LoVo (cell line): ENCODE results near the gene KCNQ1OT1.

Experiments used
- DNase-seq: peaks from one replicate; pipeline ENCODE4 v3.0.0-alpha.2; 2016; ENCODE audit warnings: low spot score

The KCNQ1OT1 gene

DNA sequence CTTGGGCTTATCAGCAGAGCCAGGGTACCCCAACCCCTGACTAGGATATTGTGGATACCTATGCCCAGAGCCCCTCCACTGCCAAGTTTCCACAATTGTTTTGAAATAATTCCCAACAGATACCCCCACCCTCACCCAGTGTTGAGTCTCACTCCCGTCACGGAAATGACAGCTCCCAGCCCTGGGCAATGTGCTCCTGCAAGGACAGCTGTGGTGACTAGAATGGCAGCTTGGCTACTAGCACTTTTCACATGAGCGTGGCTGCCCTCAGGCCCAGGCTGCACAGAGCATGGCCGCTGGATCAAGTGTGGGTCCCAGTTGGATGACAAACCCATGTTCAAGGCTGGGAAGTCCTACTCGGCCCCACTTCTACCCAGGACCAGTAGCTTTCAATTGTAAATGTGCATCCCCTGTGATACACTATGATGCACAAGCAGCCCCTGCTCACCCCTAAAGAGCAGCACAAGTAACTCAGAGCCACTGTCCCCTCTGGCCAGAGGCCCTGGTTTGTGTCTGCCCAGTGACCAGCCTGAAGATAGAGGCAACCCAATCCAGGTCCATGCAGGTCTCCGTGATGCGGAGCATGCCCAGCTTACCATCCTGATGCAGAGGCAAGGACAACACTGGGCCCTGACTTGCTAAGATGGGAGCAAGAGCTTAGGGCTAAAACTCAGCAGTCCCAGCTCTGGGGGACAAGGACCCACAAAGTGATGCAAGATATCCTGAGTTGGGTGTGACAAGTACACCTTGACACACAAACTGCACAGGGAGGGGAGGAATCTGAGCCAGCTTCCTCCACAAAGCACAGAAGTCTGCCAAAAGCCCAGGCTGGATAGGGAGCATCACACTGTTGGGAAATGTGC lies 13.2 kb downstream of the KCNQ1OT1 start:
- DNase-seq, result no peak

DNA sequence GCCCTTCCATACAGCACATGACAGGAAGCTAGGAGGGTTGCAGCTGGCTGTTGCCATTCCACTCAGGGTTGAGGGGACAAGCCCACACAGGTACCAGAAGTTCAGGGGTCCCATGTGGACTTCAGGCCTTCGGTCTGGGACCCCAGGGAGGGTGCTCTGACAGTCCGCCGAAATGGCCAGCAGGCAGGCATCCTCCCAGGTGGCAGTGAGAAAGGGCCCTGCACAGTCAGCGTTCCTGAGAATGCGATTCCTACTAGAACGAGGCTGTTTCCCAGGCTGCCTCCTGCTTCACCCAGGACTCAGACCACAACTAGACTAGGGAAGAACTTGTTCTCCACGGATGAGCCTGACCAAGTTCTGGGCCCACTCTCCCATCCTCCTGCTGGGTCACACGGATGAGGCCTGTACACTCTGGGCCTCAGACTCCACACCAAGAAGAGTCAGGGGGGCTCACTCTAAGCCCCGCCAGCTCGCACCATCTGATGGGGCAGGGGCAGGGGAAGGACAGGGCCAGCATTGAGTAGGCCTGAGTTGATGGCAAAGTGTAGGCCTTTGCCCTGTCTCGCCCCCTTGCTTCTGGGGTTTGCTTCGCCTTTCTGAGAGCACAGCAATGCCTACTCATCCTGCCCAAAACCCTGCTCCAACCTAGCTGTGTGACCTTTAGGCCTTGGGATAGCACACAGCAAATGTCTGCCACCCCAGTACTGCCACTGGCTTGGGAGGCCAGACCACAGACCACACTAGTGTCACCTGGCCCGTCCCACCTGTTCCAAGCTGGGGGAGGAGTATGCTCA lies 14.0 kb downstream of the KCNQ1OT1 start:
- no peak for DNase-seq

DNA sequence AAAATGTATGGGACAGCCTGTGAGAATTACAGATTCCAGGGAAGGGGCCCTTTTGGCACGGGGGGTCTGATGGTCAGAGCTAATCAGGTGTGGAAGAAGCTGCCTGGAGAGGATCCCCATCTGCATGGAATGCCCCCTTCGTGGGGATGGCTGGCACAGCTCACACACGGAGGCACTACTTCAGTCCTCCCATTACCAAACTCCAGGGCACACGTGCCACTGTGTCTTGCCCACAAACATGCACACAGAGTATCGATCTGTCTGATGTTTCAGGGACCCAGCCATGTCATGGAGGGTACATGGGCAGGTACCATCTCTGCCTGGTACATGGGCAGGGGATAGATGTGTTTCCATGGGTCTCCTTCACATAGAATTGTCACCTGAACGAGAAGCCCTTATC lies 14.7 kb downstream of the KCNQ1OT1 start:
- no peak for DNase-seq

DNA sequence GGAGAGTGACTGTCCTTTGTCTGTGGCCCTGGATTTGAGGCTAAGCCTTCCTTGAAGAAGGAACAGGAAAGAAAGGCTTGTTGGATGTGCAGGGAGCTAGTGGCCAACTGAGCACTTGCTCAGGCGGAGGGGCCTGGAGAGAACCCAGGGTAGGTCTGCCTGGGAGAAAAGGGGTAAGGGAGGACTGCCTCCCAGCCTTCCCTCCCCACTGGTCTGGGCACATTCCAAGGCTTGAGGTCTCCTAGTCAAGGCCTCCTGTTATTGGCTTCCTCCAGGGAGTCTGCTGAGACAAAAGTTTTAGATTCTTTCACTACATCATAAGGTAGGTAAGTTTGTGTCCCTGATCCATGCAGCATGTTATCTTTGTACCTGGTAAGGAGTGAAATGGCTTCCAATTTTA lies 15.2 kb downstream of the KCNQ1OT1 start:
- no peak for DNase-seq

DNA sequence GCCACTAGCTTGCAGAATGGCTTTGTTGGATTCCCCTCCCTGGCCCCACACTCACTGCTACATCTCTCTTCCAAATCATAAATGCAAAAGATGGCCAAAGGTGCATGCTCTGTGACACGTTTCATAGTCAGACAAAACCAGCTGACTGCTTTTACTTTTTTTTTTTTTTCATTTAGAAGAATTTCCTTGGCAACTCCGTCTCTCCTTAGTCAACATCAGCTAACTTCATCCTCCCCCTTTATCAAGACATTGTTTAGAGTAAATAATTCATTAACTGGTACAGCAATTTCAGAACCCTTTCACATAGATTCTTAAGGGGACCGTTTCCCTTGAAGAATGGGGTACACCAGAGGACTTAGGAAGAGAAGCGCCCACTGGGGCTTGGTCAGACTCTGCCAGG lies 16.0 kb downstream of the KCNQ1OT1 start:
- no peak for DNase-seq

DNA sequence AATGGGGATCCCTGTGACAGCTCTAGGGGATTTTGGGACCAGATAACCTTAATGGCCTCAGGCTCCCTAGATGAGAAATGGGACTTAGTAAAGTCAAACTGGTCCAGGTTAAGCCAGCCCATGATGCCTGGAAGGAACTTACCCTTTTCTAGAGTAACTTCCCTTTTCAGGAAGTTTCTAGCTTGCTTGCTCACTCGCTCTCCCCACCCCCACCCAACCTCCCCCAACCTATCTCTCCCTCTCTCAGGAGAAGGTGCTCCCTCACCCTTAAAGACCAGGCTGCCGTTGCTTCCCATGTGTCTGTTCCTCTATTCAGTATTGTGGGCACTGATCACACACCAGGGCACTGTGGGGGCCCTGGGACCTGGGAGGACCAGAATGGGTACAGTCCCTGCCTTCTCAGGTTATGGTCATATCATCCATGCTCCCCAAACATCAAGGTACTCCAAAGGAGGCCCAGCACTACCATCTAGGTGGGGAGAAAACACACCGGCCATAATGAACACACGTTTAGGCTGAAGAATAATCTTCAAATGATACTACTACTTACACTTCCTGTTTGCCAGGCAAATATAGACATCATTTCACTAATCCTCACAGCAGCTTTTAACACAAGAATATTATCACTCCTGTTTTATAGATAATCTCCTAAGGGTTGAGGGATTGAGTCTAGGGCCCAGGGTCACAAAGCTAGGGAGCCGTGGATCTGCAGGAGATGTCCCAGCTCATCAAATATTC lies 18.2 kb downstream of the KCNQ1OT1 start:
- no peak for DNase-seq

DNA sequence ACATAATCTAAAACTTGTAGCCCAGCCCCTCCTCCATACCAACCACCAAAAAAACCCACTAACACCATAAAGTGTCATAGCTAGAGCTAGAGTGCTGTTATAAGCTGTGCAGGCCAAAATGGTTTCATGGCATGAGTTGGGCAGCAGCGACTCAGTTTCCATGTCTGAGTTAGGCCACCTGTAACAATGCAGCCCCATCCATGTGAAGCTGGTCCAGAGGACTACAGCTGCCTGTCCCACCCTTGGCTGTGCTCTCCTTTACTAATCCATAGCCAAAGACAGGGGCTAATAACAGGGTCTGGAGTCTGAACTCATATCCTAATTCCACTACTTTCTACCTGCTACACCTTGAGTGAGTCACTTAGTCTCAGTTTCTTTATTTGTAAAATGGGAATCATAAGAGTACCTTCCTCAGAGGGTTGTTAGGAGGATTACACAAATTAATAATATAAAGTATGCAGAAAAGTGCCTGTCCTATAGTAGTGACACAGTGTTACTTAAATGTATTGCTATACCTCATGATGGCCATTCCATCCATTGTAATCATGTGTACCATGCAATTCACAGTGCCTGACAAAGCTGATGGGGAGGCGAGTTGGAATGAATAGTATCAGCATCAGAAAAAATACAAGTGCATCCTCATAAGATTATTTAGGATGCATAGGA lies 20.6 kb downstream of the KCNQ1OT1 start:
- DNase-seq, result no peak

GRCh38 chr11:2678396-2678795 lies 21.4 kb downstream of the KCNQ1OT1 start:
- no peak for DNase-seq

DNA sequence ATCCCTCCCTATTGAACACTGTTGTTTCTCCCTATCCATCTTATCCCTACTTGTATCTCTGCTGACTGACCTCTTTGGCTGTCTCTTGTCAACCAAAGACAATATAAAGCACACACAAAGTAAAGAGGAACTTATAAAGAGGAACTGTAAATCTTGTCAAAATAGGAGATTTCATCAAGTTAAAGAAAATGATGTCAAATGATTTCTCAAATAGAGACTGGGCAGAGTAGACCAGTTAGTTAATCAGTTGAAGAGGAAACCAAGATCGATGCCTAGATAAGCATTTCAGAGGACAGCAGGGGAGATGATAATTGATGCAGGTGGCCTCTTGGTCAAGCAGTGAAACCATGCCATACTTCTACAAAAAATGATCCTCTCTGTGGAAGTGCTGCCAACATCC lies 22.7 kb downstream of the KCNQ1OT1 start:
- DNase-seq, result no peak

GRCh38 chr11:2675540-2675939 lies 24.3 kb downstream of the KCNQ1OT1 start:
- no peak for DNase-seq

DNA sequence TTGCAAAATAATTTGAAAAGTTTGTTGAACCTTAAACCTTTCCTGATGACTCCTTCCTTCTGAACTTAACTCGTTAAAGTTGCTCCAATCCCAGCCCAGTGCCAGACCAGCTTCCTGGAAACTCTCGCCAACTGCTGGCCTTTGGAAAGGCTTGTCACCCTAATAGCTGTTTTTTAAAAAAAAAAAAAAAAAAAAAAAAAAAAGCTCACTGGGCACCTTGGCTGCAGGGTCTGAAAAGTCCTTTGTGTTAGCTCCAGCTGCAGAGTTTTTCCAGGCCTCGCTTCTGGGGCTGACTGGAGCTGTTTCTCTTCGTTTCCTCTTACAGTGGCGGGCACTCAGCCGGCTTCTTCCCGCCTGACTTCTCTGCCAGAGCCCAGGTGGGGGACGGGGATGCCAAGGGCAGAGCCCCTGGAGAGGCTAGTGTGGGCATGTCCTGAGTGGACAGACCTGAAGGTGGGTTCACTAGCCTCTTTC lies 25.1 kb downstream of the KCNQ1OT1 start:
- no peak for DNase-seq

GRCh38 chr11:2673871-2674471 lies 25.8 kb downstream of the KCNQ1OT1 start:
- no peak for DNase-seq

- DNase-seq, result no peak
Measured at GRCh38 chr11:2673250-2673610, 26.6 kb downstream of the KCNQ1OT1 start.

GRCh38 chr11:2672553-2673249 lies 27.1 kb downstream of the KCNQ1OT1 start:
- no peak for DNase-seq

DNA sequence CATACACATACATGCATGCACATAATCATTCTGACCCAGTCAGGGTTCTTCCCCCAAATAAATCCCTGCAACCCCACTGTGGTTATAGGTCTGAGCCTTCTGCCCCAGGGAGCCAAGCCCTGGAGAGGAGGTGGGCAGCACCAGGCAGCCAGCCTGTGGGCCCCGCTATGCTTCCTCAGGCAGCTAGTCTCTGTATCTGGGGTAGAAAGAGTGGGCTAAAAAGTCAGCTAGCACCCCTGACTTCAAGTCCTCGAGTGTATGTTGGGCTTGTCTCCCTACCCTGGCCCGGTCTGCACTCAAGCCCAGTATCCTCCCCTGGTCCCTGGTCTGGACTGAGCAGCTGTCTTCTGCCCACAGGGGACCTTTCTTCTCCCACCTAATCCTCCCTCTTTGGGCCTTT lies 28.0 kb downstream of the KCNQ1OT1 start:
- no peak for DNase-seq

DNA sequence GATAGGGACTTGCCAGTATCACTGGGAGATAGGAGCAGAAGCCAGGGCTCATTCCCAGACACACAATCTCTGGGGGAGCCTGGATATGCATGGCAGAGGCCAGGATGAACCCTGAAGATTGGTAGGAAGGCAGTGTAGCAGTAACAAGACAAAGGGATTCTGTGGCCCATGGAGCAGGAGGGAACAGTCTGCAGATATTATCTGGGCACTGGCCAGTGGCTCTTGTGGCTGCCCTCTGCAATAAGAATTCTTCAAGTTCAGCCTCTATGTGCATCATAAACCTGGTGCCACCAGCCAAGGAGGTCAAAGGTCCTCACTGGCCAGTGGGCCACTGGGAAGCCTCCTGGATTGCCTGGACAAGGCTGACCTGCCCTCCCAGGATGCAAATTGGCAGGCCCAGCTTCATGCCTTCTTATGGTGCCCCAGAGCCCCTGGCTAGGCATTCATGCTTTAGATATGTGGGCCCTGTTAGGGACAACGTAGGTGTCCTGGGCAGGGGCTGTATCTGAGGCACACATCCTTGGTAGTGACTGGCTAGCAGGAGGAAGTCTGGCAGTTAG lies 29.2 kb downstream of the KCNQ1OT1 start:
- no peak for DNase-seq

DNA sequence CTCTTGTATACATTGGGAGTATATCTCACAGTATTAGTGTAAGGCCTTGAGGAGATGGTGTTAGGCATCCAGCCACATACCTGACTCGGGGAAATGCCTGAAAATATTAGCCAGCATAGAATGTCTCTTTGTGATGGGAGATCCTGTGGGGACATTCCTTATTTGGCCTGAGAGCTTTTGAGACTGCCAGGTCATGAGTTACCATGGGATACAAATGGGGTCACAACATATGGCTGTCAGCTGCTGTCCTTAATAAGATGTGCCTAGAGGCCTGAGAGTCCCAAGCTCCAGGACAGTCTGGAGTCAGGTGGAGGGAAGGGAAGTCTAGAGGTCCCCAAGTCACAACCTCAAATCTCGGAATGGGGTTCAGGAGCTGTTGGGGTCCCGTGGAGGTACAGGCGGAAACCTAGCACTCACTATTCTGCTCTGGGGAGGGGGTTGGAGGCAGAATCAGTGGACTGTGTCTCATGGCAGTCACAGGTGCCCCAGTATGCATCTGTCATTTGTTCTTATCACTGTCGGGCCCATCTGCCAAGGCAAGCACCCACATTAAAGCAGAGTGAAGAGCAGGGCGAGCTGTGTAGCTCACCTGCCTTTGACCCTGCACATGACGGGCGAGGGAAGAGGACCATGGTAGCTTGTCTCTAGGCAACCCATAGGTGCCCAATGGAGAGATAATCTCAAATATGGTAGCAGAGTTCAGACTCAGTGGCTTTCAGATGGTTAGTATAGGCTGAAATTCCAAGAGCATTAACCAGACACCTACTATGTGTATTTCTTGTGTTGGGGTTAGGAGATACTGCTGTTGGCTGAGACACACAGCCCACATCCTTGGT lies 29.9 kb downstream of the KCNQ1OT1 start:
- DNase-seq, result no peak

- no peak for DNase-seq
Measured at GRCh38 chr11:2668876-2669275, 30.9 kb downstream of the KCNQ1OT1 start.

- DNase-seq, result no peak
Measured at GRCh38 chr11:2667940-2668339, 31.9 kb downstream of the KCNQ1OT1 start.
